ENCODE measurements around the gene CRACDL.
"Not testable (repeated sequence)": the region's sequence is repeated elsewhere in the genome, so short reads cannot be mapped to it uniquely, and the experiment has no call there.

The CRACDL gene

DNA sequence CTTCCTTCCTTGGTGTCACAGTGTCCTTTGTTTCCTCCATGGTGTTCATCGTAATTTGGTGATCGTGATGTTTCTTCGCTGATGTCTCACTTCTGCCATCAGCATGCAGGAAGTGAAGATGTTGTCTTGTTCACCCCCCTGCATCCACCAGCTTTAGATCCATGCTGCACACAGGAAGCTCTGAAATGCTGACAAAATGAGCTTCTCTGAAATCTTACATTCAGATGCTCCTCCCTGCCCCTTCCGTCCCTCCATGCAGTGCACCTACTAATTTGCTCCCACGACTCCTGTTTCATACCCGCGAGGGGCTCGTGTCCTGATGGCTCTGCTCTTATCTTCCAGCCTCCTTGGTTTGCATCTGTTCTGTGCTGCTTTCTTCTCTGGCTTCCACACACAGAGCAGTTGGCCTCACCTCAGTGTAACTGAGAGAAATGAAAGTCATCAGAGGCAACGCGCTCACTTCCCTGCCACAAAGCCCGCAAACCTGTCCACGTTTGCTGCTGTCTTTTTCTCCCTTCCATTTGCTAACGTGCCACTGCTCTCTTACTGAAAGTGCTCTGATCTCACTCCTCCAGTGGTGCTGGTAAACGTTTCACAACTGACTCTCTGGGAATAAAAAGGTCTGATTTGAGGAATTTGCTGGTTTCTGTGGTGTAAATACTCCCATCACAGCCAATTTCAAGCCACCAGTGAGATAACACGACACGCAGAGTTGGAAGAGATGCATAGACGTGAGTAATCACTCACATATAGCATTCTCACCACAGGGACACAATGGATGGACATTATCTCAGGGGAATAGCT, 164.1 kb downstream of the CRACDL start:
- peak; percentile 7 for DNase-seq

GRCh38 chr2:98771264-98771663, 164.8 kb downstream of the CRACDL start:
- no peak for DNase-seq

- DNase-seq, result no peak
These were observed 166.2 kb downstream of the CRACDL start for GRCh38 chr2:98769784-98770183.

DNA sequence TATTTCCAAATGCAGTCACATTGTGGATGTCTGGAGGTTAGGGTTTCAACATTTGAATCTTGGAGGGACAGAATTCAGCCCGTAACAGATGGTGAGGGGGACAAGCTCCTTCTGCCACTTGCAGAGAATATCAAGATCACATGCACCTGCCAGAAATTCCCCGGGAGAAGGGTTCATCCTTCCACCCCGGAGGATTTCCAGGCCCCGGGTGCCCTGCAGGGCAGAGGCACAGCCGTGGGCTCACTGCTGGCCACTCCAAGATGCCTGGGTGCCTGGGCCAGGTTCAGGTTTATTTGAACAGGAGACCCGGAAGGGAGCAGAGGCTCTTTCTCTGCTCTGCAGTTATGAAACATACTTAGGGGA, 166.9 kb downstream of the CRACDL start:
- DNase-seq, result no peak

DNA sequence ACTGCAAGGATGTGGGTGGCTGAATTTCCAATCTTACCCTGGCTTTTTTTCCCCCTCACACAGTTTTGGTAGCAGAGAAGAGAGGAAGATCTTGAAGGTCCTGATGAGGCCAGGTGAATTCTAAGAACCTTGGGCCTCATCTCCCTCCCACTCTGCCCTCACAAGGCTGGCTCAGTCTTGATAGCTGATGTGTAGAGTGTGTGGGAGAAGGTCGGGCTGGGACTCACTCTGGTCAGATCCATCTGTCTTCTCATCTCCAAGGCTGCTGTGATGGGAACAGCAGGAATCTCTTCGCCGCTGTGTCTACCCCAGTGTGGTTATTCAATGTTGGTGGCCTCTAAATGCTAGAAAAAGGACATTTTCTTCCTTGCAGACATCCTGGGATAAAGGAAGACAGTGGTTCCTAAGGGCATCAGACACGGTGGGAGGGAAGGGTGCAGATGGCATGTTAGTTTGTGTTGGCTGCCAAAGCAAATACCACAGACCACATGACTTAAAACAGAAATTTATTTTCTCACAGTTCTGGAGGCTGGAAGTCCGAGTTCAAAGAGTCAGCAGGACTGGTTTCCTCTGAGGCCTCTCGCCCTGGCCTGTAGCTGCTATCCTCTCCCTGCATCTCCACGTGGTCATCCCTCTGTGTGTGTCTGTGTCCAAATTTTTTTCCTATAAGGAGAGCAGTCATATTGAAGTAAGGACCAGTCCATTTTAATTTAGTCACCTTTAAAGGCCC, 167.5 kb downstream of the CRACDL start:
- no peak for DNase-seq

DNA sequence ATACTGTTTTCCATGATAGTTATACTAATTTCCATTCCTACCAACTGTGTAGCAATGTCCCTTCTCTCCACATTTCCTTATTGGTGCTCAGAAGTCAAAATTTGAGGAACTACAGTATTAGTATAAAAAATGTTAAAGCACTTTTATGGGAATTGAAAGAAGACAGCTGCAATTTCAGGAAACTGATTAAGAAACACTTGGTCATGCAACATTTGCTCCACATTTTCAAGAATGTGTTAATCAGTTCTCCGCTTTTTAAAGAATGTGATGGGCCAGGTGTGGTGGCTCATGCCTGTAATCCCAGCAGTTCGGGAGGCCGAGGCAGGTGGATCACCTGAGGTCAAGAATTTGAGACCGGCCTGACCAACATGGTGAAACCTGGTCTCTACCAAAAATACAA, 171.5 kb downstream of the CRACDL start:
- DNase-seq, result no peak

- no peak for DNase-seq
These were observed 172.6 kb downstream of the CRACDL start for GRCh38 chr2:98763209-98763951.

DNA sequence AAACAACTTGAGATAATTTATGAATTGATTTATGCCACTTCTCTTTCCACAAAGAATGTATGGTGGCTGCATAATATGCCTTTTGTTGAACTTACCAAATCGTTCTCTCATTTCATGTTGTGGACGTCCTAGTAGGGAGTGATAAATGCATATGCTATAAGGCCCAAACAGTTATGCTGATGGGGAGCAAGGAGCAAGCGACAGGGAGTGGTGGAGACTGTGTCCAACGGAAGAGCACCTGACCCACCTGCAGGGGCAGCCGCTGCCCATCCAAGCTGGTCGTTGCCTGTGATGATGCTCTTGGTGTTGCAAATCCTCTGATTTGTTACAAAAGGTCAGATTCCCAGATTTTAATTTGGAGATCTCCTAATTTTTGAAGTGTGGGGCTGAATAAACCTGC, 174.1 kb downstream of the CRACDL start:
- DNase-seq, result no peak

- DNase-seq, result no peak
These were observed 174.7 kb downstream of the CRACDL start for GRCh38 chr2:98761267-98761781.

DNA sequence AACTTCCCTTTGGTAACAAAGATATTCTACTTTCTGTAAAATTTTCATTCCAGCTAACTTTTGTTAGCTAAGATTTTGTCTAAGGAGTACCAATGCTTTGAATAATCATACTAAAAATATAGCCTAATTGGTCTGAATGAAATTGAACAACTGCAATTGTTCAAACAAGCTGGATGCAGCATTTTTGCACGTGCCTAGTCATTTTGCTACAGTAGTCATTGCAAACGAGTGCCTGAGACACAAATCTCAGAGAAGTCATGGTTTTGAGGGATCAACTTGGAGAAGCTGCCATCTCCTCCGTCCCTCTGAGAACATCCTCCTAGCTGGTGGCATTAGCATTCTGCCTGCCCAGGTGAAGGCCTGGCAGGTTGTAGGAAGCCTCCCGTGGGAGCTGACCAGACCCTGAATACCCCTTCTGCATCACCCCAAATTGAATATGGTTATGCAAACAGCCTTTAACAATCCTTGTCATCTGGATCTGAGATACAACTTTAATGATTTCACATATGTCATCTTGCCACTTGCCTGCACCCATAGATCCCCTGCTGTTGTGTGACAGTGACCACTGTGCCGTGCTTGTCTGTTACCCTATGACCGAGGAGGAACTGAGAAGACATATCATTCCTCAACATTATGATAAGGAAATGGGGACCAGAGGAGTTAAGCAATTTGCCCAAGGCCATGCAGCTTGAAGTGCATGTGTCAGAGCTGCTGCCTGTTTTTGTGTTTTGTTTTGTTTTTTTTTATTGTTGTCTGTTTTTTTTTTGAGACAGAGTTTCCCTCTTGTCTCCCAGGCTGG, 176.0 kb downstream of the CRACDL start:
- no peak for DNase-seq

DNA sequence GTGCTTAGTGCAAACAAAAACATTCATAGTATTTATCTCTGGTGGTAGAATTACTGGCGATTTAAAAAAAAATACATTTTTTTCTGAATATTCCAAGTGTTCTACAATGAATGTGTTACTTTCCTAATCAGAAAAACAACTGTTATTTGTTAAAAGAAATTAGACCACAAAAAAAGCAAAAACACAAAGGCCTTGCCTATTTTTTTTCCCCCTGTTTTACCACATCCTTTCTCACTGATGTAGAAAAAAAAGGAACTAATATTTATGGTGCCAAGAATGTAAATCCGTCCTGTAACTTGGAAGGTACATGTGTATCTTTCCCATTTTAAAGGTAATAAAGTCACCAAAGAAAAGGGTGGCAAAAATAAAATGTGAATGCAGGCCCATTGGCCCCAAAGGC, 176.7 kb downstream of the CRACDL start:
- DNase-seq, result no peak

- peak; percentile 71 for DNase-seq
These were observed 178.1 kb downstream of the CRACDL start for GRCh38 chr2:98757904-98758421.

GRCh38 chr2:98753801-98754200, 182.2 kb downstream of the CRACDL start:
- no peak for DNase-seq

- DNase-seq, result not testable (repeated sequence)
These were observed 183.3 kb downstream of the CRACDL start for GRCh38 chr2:98752711-98753110.

DNA sequence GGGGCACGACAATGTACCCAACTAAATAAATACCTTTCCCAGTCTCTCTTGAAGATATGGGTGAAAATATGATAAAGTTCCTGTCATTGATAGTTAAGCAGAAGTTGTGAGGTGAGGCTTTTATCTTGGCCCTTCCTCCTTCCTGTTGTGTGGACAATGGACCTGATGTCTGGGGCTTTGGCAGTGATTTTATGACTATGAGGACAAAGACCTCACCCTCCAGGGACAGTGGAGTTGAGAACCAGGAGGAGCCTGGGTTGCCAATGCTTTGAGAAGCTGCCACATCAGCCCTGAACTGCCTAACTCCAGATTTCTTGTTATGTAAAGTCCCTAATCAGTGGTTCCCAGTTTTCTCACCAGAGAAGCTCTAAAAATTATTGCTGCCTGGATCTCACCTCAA, 184.3 kb downstream of the CRACDL start:
- DNase-seq, result no peak

DNA sequence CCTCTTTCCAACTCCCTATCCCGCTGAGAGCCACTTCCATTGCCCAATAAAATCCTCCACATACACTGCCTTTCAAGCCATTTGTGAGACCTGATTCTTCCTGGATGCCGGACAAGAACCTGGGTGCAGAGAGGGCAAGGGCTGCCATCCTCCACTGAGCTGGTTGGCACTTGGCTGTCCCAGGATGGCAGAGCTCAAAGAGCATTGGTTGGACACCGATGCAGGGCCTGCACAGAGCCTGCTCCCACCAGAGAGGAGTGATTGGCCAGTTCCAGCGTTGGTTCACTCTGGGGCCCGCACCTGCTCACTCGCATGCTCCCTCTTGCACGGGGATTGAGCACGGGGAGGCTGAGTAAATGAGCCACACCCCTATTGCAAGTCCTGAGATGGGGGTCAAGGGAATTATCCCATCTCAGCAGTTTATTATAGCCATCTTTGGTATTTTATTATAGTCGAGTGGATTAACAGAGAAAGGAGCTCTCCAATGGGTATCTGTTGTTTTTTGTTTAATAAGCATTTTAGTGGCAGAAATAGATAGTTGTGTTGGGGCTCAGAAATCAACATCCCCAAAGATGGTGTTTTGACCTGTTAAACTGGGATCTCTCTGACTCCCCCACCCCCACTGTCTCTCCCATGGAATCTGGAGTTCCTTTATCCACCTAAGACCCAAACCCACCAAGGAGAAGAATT, 185.3 kb downstream of the CRACDL start:
- no peak for DNase-seq

DNA sequence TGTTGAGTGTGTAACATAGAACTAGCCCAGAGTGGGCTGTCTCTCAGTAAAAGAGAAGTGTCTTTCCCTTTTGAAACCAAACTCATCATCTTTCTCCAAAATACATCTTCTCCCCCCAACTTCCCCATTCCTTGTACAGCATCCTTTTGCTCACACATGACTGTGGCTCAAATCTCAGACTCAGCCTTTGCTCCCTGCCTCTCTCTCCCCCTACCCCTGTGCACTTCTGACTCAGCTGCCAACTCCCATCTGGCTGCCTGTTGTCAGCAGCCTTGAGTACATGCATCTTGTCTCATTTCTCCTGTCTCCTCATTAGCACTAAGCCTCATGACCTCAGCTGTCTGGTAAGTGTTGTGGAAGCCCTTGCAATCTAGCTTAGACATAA, 187.0 kb downstream of the CRACDL start:
- DNase-seq, result no peak

DNA sequence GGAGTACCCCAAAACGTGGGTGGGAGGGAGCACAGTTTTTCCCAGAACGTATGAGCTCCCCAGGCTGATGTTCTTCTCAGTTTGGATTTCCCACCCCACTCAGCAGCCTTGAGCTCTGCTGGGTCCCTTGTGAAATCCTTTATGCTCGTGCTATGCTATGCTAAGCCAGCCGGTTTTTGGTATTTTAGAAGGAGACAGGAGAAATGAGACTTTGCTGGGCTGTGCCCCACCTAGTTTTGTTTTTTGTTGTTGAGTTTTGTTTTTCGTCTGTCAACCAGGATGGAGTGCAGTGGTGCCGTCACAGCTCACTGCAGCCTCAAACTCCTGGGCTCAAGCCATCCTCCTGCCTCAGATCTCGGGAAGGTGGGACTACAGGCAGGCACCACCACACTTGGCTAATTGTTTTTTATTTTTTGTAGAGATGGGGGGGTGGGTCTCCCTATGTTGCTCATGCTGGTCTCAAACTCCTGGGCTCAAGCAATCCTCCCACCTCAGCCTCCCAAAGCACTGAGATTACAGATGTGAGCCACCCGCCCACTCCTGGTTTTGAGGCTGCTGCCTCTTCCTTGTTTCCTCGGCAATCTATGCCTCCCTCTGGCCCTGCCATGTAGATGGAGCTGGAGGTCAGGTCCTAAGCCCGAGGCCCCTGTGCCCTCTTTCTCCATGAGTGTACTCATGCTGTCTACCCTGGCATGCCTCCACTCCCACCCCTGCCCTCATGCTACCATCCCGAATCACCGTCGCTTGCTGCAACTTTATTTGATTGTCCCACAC, 187.5 kb downstream of the CRACDL start:
- DNase-seq, result no peak

- DNase-seq, result no peak
These were observed 188.1 kb downstream of the CRACDL start for GRCh38 chr2:98747888-98748287.

DNA sequence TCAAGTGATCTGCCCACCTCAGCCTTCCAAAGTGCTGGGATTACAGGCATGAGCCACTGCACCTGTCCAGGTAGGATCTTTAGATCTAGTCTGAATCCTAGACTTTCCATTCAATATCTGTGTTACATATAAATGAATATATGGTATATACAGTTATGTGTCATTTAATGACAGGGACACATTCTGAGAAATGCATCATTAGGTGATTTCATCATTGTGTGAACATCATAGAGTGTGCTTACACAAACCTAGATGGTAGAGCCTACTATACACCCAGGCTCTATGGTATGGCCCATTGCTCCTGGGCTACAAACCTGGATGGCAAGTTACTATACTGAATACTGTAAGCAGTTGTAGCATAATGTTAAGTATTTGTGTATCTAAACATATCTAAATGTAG, 189.6 kb downstream of the CRACDL start:
- DNase-seq, result no peak

DNA sequence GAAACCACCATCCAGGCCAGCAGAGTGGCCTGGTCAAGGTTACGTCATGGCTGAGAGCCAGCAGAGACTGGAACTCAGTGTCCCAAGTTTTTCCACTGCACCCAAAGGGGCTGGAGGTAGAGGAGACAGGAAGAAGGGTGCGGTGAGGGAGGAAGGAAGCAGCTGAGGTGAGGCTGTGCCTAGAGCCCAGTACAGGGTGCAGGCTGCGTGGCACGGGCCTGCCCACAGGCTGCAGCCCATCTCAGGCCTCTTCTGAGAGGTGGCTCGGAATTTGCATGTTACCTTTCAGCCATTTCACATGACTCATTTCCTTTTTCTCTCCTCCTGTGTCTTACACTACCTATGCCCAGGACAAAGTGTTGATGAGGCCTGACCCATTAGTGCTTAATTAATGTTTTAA, 191.4 kb downstream of the CRACDL start:
- no peak for DNase-seq
